GM12878 (cell line): ENCODE results near the gene IFNK. TPM values are rescaled to one million over a fixed set of nuclear protein-coding genes. Genes with fewer than 3 reads are reported as not detected.

Experiments used
- ATAC-seq: fragments of 200-7000 bp; cut with Tn5 transposase; 3 replicates; pipeline ENCODE4 v1.9.1; 2020; ENCODE audit warnings: mild to moderate bottlenecking, moderate library complexity
- BruUV-seq: library from RNA; stranded (reverse); fragments of 400-500 nt; replicated peaks from 2 replicates; lab custom pipeline; 2021; lab: Mats Ljungman, UMichigan
- CTCF ChIA-PET: fragments of 300-600 bp; sonication (Branson Sonifier 250); formaldehyde crosslinking; extraction: SDS; loops from one replicate; lab custom pipeline; 2021; ENCODE audit warnings: inconsistent platforms; lab: Yijun Ruan, JAX
- POLR2A ChIA-PET: fragments of 350-600 bp; formaldehyde crosslinking; extraction: SDS; loops from one replicate; lab custom pipeline; 2021; ENCODE audit warnings: inconsistent platforms; lab: Charles Lee
- RAD21 ChIA-PET: fragments of 300-600 bp; sonication (Branson Sonifier 250); formaldehyde crosslinking; loops from one replicate; lab custom pipeline; 2023; ENCODE audit warnings: antibody characterized with exemption; ENCODE audit not compliant: unreplicated experiment; lab: Charles Lee
- SMC1A ChIA-PET: fragments of 300-600 bp; sonication (Branson Sonifier 250); formaldehyde crosslinking; loops from one replicate; lab custom pipeline; 2023; ENCODE audit not compliant: unreplicated experiment, uncharacterized antibody; lab: Charles Lee
- DNase-seq: peaks from one replicate; pipeline ENCODE4 v3.0.0-alpha.2; 2011; ENCODE audit warnings: low read depth, low spot score
- FAIRE-seq: peaks from 3 replicates; lab custom pipeline; 2011; peaks lifted over from hg19 to GRCh38; lab: Jason Lieb, UNC
- H2AFZ ChIP-seq: 2 replicates; pipeline ENCODE4 v1.6.0; 2011; ENCODE audit warnings: low read depth, low read length, control low read depth; ENCODE audit not compliant: control insufficient read depth
- H3K27ac ChIP-seq: 2 replicates; pipeline ENCODE4 v1.5.1; 2011; ENCODE audit warnings: control low read depth; ENCODE audit not compliant: control insufficient read depth, insufficient read depth
- H3K27me3 ChIP-seq, 2 experiments: replicated peaks in 1 of 2; 2 replicates each; pipeline versions ENCODE4 v1.6.0 to v1.6.1; 2011; ENCODE audit warnings: low read length in 1 of 2; ENCODE audit not compliant: control insufficient read depth in 2 of 2, insufficient read depth in 2 of 2
- H3K36me3 ChIP-seq, 2 experiments: 2 replicates each; pipeline ENCODE4 v1.5.1; 2011; ENCODE audit warnings: low read length in 1 of 2; ENCODE audit not compliant: control insufficient read depth in 2 of 2, insufficient read depth in 2 of 2
- H3K4me1 ChIP-seq: 2 replicates; pipeline ENCODE4 v1.6.1; 2011; ENCODE audit warnings: mild to moderate bottlenecking, low read length, moderate library complexity, mixed read lengths; ENCODE audit not compliant: control insufficient read depth, insufficient read depth
- H3K4me2 ChIP-seq: 2 replicates; pipeline ENCODE4 v1.6.0; 2011; ENCODE audit warnings: control low read depth; ENCODE audit not compliant: control insufficient read depth, insufficient read depth
- H3K4me3 ChIP-seq: fragments of 200-600 bp; sonication (generic); 2 replicates; pipeline ENCODE4 v1.5.1; 2016
- H3K79me2 ChIP-seq: 2 replicates; pipeline ENCODE4 v1.6.0; 2011; ENCODE audit warnings: low read length; ENCODE audit not compliant: control insufficient read depth, insufficient read depth
- H3K9ac ChIP-seq: 2 replicates; pipeline ENCODE4 v1.8.0; 2011; ENCODE audit warnings: low read length, control low read depth, mixed read lengths; ENCODE audit not compliant: control insufficient read depth, insufficient read depth
- H3K9me3 ChIP-seq: replicated peaks from 3 replicates; pipeline ENCODE4 v1.5.1; 2011; ENCODE audit warnings: mild to moderate bottlenecking, low read length; ENCODE audit not compliant: control insufficient read depth, insufficient read depth
- H4K20me1 ChIP-seq: 2 replicates; pipeline ENCODE4 v1.6.0; 2011; ENCODE audit not compliant: control insufficient read depth, insufficient read depth
- BACH1 ChIP-seq: fragments of 450-650 bp; IDR thresholded peaks from 2 replicates; pipeline ENCODE4 v1.6.1; 2017; ENCODE audit warnings: mild to moderate bottlenecking, borderline replicate concordance
- BCL11A ChIP-seq: IDR thresholded peaks from 2 replicates; pipeline ENCODE4 v1.6.1; 2011; ENCODE audit warnings: low read depth, low read length
- CBX5 ChIP-seq: sonication (generic); IDR thresholded peaks from 2 replicates; pipeline ENCODE4 v1.6.1; 2016; ENCODE audit warnings: low read depth, moderate library complexity, mild to moderate bottlenecking, inconsistent platforms
- CHD1 ChIP-seq: IDR thresholded peaks from 2 replicates; pipeline ENCODE4 v1.6.1; 2012; ENCODE audit warnings: low read depth, low read length, improper control_type of control experiment
- ETV6 ChIP-seq, 2 experiments: fragments of 450-650 bp in 1 of 2; IDR thresholded peaks in 1 of 2; conservative IDR thresholded peaks in 1 of 2; 2 replicates each; pipeline ENCODE4 v1.6.1; 2014; ENCODE audit warnings: antibody characterized with exemption in 1 of 2, borderline replicate concordance in 1 of 2, low read depth in 1 of 2, mild to moderate bottlenecking in 1 of 2, moderate library complexity in 1 of 2
- FOXK2 ChIP-seq: fragments of 450-650 bp; IDR thresholded peaks from 2 replicates; pipeline ENCODE4 v1.6.1; 2017; ENCODE audit warnings: mild to moderate bottlenecking, moderate library complexity
- HDAC6 ChIP-seq: fragments of 200-600 bp; sonication (generic); IDR thresholded peaks from one replicate; pipeline ENCODE4 v1.8.0; 2017; ENCODE audit warnings: antibody characterized with exemption; ENCODE audit not compliant: unreplicated experiment
- JUND ChIP-seq: IDR thresholded peaks from 2 replicates; pipeline ENCODE4 v1.6.1; 2012; ENCODE audit warnings: low read depth, mild to moderate bottlenecking, low read length, improper control_type of control experiment, moderate library complexity
- LARP7 ChIP-seq: fragments of 450-650 bp; IDR thresholded peaks from 2 replicates; pipeline ENCODE4 v1.6.1; 2017; ENCODE audit warnings: mild to moderate bottlenecking
- MEF2A ChIP-seq: IDR thresholded peaks from 2 replicates; pipeline ENCODE4 v1.6.1; 2011; ENCODE audit warnings: low read depth, mild to moderate bottlenecking, low read length, moderate library complexity; ENCODE audit not compliant: insufficient read depth
- NR2C2 ChIP-seq: IDR thresholded peaks from 2 replicates; pipeline ENCODE4 v1.6.1; 2011; ENCODE audit warnings: borderline replicate concordance, low read depth; ENCODE audit not compliant: control insufficient read depth, insufficient read length
- RBBP5 ChIP-seq: fragments of 200-600 bp; sonication (generic); conservative IDR thresholded peaks from 2 replicates; pipeline ENCODE4 v1.6.1; 2016
- RFX5 ChIP-seq: IDR thresholded peaks from 2 replicates; pipeline ENCODE4 v1.6.1; 2011; ENCODE audit warnings: low read depth, low read length, improper control_type of control experiment
- RUNX3 ChIP-seq: IDR thresholded peaks from 2 replicates; pipeline ENCODE4 v1.6.1; 2012; ENCODE audit warnings: low read length, inconsistent platforms
- SMARCA5 ChIP-seq: fragments of 450-650 bp; IDR thresholded peaks from 2 replicates; pipeline ENCODE4 v1.6.1; 2017; ENCODE audit warnings: mild to moderate bottlenecking
- SPI1 ChIP-seq: IDR thresholded peaks from 2 replicates; pipeline ENCODE4 v1.6.1; 2011; ENCODE audit warnings: low read depth, mild to moderate bottlenecking, low read length, moderate library complexity, borderline replicate concordance; ENCODE audit not compliant: insufficient read depth
- TBL1XR1 ChIP-seq: IDR thresholded peaks from 2 replicates; pipeline ENCODE4 v1.6.1; 2012; ENCODE audit warnings: low read depth, low read length, improper control_type of control experiment
- TCF3 ChIP-seq: IDR thresholded peaks from 2 replicates; pipeline ENCODE4 v1.6.1; 2012; ENCODE audit warnings: low read depth, mild to moderate bottlenecking, low read length, borderline replicate concordance; ENCODE audit not compliant: insufficient read depth
- TCF7 ChIP-seq: IDR thresholded peaks from 2 replicates; pipeline ENCODE4 v1.6.1; 2014; ENCODE audit warnings: antibody characterized with exemption, borderline replicate concordance
- YY1 ChIP-seq: IDR thresholded peaks from 2 replicates; pipeline ENCODE4 v1.6.1; 2011; ENCODE audit warnings: low read depth, mild to moderate bottlenecking, low read length
- ZNF217 ChIP-seq: fragments of 450-650 bp; IDR thresholded peaks from 2 replicates; pipeline ENCODE4 v1.6.1; 2017; ENCODE audit warnings: antibody characterized with exemption, mild to moderate bottlenecking
- ZNF384 ChIP-seq: IDR thresholded peaks from 2 replicates; pipeline ENCODE4 v1.6.1; 2012; ENCODE audit warnings: low read depth, mild to moderate bottlenecking, low read length, improper control_type of control experiment, borderline replicate concordance
- WGBS: methylation state at CpG from one replicate; pipeline ENCODE4 v1.1.6; 2016; ENCODE audit warnings: low lambda C conversion rate; ENCODE audit not compliant: insufficient replicate concordance, insufficient coverage; ENCODE audit errors: missing lambda C conversion rate; 5-methylcytosine and 5-hydroxymethylcytosine counted together
- in situ Hi-C: fragments of 300-500 bp; cut with MboI; formaldehyde crosslinking; loops from 9 replicates; pipeline ENCODE4 v1.14.3; 2018; ENCODE audit warnings: mixed read lengths
- intact Hi-C: fragments of 100-400 bp; cut with micrococcal nuclease; formaldehyde crosslinking; loops from one replicate; pipeline ENCODE4 v1.14.2; 2022; ENCODE audit not compliant: unreplicated experiment
- polyA plus RNA-seq, 11 experiments: library from polyadenylated mRNA; depleted of rRNA in 4 of 11; unstranded in 6 of 11; stranded (reverse) in 5 of 11; fragments of >200 nt; fragmentation: Nextera tagmentation in 4 of 11; fragmentation: Illumina TruSeq in 1 of 11; extraction: Ambion mirVana in 4 of 11; extraction: Trizol in 1 of 11; gene quantifications; 1 replicate in 1 of 11; 2 replicates in 10 of 11; pipeline versions ENCODE4 v1.2.1 to v1.2.3, GENCODE V29; 2011 to 2016; ENCODE audit warnings: inconsistent platforms in 2 of 11, missing spikeins in 2 of 11, low read depth in 1 of 11
- total RNA-seq, 4 experiments: library from RNA; depleted of rRNA in 3 of 4; stranded (reverse); fragments of >200 nt in 3 of 4; fragmentation: Illumina TruSeq in 1 of 4; extraction: Trizol in 1 of 4; gene quantifications; 2 replicates each; pipeline versions ENCODE4 v1.2.1 to v1.2.3, GENCODE V29; 2013 to 2021

Gene IFNK
- total and polyA plus RNA-seq, 10 of the 15 experiments (the other 5 are each of a cell fraction or from before 2014, with no cell fraction given): 0.06 TPM; not detected in 9

DNA sequence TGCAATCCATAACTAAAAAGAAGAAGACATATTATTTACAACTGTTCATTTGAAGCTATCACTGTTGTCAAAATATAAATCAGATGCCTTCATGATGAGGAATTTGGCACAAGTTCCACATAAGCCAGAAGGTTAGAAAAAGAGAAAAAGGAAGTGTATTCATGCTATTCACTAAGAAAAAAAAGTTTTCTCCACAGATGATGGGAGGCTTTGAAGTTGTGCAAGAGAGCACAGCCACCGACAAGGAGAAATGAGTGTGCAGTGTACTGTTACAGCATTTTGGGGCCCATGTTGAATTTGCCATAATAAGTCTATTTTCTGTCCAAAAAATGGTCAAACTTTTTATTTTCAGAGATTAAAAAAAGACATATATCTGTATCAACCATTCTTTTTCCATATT lies 32.9 kb upstream of the IFNK start (continued):
- TF ChIP-seq SPI1 (peak; percentile 72), CBX5 (0 out of 2 replicates have a peak, but pooled peaks have one; percentile 26), HDAC6 (no peak), ETV6 (conservative IDR thresholded peaks at IDR 0.05 in 1 of 2, IDR thresholded peaks at IDR 0.05 in 1 of 2; ENCODE audit: borderline replicate concordance in 1 of 2, low read depth in 1 of 2) (peak in 1 of 2 experiments; percentile 56; a peak in 1 of 4 replicates), MEF2A (no peak), BCL11A (0 out of 2 replicates have a peak, but pooled peaks have one; percentile 10), TCF7 (peak; percentile 98), RUNX3 (peak; percentile 81), YY1 (0 out of 2 replicates have a peak, but pooled peaks have one; percentile 47), JUND (no peak)

GRCh38 chr9:27495480-27496134 lies 28.5 kb upstream of the IFNK start:
- intact Hi-C loops: no loop called here
- POLR2A ChIA-PET: no interaction called here
- FAIRE-seq: peak; percentile 41
- TF ChIP-seq FOXK2: no peak
- no peak for TF ChIP-seq LARP7
- no peak for TF ChIP-seq BACH1
- TF ChIP-seq SMARCA5: no peak
- no peak for TF ChIP-seq ZNF217
- TF ChIP-seq NR2C2: no peak
- TF ChIP-seq TBL1XR1: no peak
- TF ChIP-seq TCF3: no peak
- no peak for TF ChIP-seq CHD1
- no peak for TF ChIP-seq RBBP5
- no peak for TF ChIP-seq RFX5
- TF ChIP-seq ZNF384: no peak

More at GRCh38 chr9:27495480-27496134, 28.5 kb upstream of the IFNK start:
- Histone ChIP-seq H3K36me3 (no peaks in the 10 kb centered on the region), H3K27ac (no peak overlapping the region), H4K20me1 (no peaks in the 10 kb centered on the region), H3K4me3 (no peak overlapping the region), H3K9ac (no peak overlapping the region), H3K27me3 (no peaks in the 10 kb centered on the region), H3K4me1 (peaks cover 8% of the 10 kb centered on the region), H3K4me2 (no peak overlapping the region), H3K79me2 (no peaks in the 10 kb centered on the region), H2AFZ (no peak overlapping the region), H3K9me3 (no peaks in the 10 kb centered on the region; the same call in 2 of the 3 replicates)
- RAD21 ChIA-PET: no interaction called here
- DNase-seq: no peak
- CTCF ChIA-PET: no interaction called here
- SMC1A ChIA-PET: interaction anchor here (1.2 kb wide), 1 partner anchor 12 kb away, joined by 3 read pairs; no protein-coding TSS in a partner anchor
- WGBS: 52% methylated on average over 3 of the region's 3 CpGs
- no peak for ATAC-seq
- in situ Hi-C loops: no loop called here
- BruUV-seq: no TSS peak
